Thyroid gland (tissue), 4 donors: ENCODE results near the gene CCDC178.

Experiments
- POLR2A ChIP-seq, 2 donors: fragments of 450-650 bp; IDR thresholded peaks; one replicate each; pipeline ENCODE4 v1.6.1; 2017; ENCODE audit warnings: antibody characterized with exemption in 2 of 2, mild to moderate bottlenecking in 2 of 2, moderate library complexity in 1 of 2
- TF ChIP-seq, protein P1 (sequence below), 6 experiments: fragments of 200-600 bp in 3 of 6; fragments of 450-650 bp in 3 of 6; sonication (generic) in 3 of 6; IDR thresholded peaks; one replicate each; pipeline ENCODE4 v1.5.1; 2016 to 2019; ENCODE audit warnings: antibody characterized with exemption in 6 of 6, mild to moderate bottlenecking in 2 of 6, inconsistent platforms in 1 of 6, moderate library complexity in 1 of 6

DNA sequence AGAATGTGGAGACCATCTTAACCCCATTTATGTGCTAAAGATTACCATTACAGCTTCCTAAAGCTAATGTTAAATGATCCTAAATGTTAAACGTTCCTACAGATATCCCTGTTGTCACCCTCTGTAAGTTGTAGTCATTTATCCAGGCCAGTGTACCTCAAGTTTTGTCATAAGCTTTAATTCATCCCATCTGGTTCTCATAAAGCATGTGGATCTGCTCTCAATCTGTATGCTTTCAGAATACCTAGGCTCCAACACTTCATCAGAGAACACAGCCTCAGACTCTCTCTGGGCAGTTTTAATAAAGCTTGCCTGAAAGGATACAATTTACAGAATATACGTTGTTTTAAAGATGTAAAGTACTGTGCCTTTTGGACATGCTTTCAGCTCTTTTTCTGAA, 4.2 kb upstream of the CCDC178 start:
- TF ChIP-seq, protein P1, sequence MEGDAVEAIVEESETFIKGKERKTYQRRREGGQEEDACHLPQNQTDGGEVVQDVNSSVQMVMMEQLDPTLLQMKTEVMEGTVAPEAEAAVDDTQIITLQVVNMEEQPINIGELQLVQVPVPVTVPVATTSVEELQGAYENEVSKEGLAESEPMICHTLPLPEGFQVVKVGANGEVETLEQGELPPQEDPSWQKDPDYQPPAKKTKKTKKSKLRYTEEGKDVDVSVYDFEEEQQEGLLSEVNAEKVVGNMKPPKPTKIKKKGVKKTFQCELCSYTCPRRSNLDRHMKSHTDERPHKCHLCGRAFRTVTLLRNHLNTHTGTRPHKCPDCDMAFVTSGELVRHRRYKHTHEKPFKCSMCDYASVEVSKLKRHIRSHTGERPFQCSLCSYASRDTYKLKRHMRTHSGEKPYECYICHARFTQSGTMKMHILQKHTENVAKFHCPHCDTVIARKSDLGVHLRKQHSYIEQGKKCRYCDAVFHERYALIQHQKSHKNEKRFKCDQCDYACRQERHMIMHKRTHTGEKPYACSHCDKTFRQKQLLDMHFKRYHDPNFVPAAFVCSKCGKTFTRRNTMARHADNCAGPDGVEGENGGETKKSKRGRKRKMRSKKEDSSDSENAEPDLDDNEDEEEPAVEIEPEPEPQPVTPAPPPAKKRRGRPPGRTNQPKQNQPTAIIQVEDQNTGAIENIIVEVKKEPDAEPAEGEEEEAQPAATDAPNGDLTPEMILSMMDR (IDR thresholded peaks at IDR 0.05): no peak
- no peak for TF ChIP-seq POLR2A (IDR thresholded peaks at IDR 0.05)
